Posterior cingulate gyrus (tissue), 11 donors: Measurements from ENCODE around the gene PIGV.
A peak's percentile ranks its signal among the peaks of the same experiment; 100 is the strongest.
"Not testable (repeated sequence)": the region's sequence is repeated elsewhere in the genome, so short reads cannot be mapped to it uniquely, and the experiment has no call there.

Source experiments
- DNase-seq, 10 donors: peaks; one replicate each; pipeline versions ENCODE4 v3.0.0 to v3.0.0-alpha.2; 2020 to 2021; ENCODE audit warnings: mixed read lengths in 3 of 10
- intact Hi-C: fragments of 100-400 bp; cut with DNase I; formaldehyde crosslinking; loops from one replicate; pipeline ENCODE4 v1.15.1; 2023

PIGV gene

GRCh38 chr1:26829184-26829911 is 41.6 kb downstream of the PIGV start:
- intact Hi-C loops: no loop called here
- DNase-seq: peak in 2 of 10 donors; percentile 33 to 67

DNA sequence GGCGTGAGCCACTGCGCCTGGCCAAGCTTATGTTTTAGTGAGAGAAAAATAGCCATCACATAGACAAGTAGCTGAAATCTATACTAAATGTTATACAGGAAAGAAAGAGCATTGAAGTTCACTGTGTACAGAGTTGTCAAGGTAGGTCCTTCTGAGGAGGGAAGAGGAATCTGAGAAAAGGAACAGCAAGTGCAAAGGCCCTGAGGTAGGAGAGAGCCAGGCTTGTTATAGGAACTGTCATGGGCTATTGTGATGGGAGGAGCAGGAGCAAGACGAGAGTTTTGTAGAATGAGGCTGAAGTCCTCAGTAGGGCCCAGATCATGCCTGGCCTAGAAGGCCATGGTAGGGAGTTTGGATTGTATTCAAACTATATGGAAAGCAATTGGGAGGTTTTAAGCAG is 43.3 kb downstream of the PIGV start:
- DNase-seq: no peak
- intact Hi-C loops: no loop called here

DNA sequence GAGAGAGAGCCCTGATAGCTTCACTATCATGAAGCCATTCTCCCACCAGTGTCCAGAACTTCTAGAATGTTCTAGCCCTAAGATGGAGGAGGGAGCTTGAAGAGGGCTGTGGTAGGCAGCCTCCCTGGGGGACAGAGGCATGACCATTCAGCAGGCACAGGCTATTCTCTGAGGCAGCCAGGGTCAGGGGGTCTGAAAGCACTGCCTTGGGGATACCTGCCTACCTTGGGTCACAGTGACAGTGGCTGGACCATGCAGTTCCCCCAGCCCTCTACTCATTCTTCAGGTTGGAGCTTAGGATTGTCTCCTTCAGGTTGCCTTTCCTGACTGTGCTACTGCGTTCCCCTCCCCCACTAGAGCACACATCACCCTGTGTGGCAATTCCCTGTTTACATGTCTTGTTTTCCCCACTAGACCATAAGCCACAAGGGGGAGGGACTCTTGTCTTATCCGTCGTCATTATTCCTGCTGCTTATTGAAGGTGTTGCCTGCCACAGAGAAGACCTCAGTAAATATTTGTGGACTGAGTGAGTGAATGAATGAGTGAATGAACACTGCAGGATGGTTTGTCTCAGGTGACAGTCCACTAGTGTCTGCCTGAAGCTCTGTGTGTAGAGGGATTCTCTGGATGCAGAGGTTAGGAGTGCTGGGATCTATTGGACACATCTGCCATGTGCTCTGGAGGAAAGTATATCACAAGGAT is 43.9 kb downstream of the PIGV start:
- DNase-seq: peak in 1 of 10 donors; percentile 28
- intact Hi-C loops: no loop called here

DNA sequence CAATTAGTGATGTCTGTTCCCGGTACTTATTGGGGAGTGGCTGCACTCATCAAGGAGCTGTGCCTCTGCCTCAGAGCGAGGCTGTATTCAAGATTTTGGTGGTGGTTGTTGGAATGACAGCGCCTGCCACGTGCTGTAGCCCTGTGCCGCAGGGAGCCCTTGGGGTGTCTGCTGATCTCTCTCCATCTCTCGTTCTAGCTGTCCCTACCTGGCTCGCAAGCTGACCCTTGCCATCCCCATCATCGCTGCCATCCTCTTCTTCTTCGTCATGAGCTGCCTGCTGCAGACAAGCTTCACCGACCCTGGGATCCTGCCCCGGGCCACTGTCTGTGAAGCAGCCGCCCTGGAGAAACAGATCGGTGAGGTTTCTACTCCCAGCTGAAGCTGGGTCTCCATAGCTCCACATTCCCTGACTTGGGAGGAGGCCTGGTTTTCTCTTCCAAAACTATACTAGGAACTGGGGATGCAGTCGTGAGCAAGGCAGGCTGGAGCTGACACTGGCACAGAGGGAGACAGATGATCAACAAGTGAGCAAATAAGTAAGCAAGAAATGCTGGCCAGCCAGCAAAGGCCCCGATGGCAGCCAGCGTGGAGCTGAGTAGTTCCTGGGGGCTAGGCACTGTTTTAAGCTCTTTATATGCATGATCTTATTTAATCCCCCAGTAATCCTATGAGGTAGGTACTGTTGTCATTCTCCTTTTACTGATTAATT is 44.7 kb downstream of the PIGV start:
- DNase-seq: peak in 2 of 10 donors; percentile 44 to 79
- intact Hi-C loops: no loop called here

- peak in 3 of 10 donors; percentile 51 to 68 (median 64) for DNase-seq
- intact Hi-C loops: no loop called here
Measured at GRCh38 chr1:26833432-26834405, 46.0 kb downstream of the PIGV start.

GRCh38 chr1:26837665-26838064 is 49.9 kb downstream of the PIGV start:
- peak in 1 of 10 donors; percentile 61 for DNase-seq
- intact Hi-C loops: not testable (repeated sequence)

GRCh38 chr1:26838474-26839338 is 51.0 kb downstream of the PIGV start:
- peak in 1 of 10 donors; percentile 27 for DNase-seq
- intact Hi-C loops: no loop called here

GRCh38 chr1:26839339-26839722 is 51.6 kb downstream of the PIGV start:
- intact Hi-C loops: no loop called here

DNA sequence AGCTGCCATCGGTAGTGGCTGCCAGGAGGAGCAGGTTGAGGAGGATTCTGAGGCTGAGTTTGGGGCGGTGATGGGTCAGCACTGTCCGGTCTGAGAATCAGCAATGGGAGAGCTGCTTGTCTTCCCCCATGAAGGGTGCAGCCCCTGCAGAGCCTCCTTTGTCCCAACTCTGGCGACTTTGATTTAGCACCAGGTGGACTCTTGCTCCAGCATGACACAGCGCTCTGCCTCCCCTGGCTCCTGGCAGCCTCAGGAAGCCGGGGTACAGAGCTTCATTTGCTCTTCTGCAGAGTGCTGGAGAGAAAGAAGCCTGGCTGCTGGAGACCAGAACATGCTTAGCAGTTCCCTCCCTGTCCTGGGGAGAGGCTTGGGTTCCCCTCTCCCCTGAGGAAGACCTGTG is 52.0 kb downstream of the PIGV start:
- peak in 1 of 10 donors; percentile 33 for DNase-seq

More at GRCh38 chr1:26839339-26839722, 51.6 kb downstream of the PIGV start:
- no peak for DNase-seq

GRCh38 chr1:26844424-26845196 is 56.9 kb downstream of the PIGV start:
- intact Hi-C loops: no loop called here
- no peak for DNase-seq

More for the DNA sequence above, 52.0 kb downstream of the PIGV start:
- intact Hi-C loops: no loop called here

DNA sequence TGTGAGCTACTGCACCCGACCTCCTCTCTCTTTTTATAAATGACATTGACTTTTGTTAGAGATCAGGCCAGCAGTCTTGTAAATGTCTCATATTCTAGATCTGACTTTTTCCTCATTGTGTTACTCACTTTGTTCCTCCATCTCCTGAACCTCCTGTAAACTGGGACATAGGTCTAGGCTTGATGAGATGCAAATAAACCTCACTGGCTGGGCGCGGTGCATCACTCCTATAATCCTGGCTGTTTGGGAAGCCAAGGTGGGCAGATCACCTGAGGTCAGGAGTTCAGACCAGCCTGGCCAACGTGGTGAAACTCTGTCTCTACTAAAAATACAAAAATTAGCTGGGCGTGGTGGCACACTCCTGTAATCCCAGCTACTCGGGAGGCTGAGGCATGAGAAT is 60.1 kb downstream of the PIGV start:
- DNase-seq, intact Hi-C loops: not testable (repeated sequence)
